ENCODE data around the gene RHOV. TPM values are rescaled to one million over a fixed set of nuclear protein-coding genes. Genes with fewer than 3 reads are reported as not detected.

RHOV gene
- total RNA-seq, 4 donors from 2014 or later: 0.39 to 0.60 TPM; not detected in 2

DNA sequence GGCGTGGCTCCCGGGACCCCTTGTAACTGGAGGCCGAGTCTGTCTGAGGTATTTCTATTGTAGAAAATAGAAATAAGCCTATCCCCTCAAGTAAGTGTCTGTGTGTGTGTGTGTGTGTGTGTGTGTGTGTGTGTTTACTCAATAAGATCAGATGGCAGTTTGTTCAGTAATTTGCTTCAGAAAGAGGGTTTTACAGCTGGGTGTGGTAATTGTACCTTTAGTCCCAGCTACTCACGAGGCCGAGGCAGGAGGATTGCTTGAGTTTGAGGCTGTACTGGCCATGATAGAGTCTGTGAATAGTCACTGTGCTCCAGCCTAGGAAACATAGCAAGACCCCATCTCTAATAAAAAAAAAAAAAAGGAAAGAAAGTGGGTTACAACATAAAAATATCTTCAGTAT lies 21.5 kb downstream of the RHOV start:
- H3K27ac ChIP-seq: no peak overlapping the region
- WGBS, 2 donors: 82 to 85% methylated on average over 5 of the region's 5 CpGs
- no peaks in the 10 kb centered on the region for H3K27me3 ChIP-seq
- TF ChIP-seq EP300 (IDR thresholded peaks at IDR 0.05): no peak
- TF ChIP-seq, protein P1, sequence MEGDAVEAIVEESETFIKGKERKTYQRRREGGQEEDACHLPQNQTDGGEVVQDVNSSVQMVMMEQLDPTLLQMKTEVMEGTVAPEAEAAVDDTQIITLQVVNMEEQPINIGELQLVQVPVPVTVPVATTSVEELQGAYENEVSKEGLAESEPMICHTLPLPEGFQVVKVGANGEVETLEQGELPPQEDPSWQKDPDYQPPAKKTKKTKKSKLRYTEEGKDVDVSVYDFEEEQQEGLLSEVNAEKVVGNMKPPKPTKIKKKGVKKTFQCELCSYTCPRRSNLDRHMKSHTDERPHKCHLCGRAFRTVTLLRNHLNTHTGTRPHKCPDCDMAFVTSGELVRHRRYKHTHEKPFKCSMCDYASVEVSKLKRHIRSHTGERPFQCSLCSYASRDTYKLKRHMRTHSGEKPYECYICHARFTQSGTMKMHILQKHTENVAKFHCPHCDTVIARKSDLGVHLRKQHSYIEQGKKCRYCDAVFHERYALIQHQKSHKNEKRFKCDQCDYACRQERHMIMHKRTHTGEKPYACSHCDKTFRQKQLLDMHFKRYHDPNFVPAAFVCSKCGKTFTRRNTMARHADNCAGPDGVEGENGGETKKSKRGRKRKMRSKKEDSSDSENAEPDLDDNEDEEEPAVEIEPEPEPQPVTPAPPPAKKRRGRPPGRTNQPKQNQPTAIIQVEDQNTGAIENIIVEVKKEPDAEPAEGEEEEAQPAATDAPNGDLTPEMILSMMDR (IDR thresholded peaks at IDR 0.05): no peak
- TF ChIP-seq POLR2A (IDR thresholded peaks at IDR 0.05): no peak
- H3K4me3 ChIP-seq: no peak overlapping the region
- H3K4me1 ChIP-seq: peaks cover 0 to 1% (median 0%) of the 10 kb centered on the region in 4 donors
- H3K36me3 ChIP-seq: no peaks in the 10 kb centered on the region
- H3K9me3 ChIP-seq: no peaks in the 10 kb centered on the region
- no peak for DNase-seq (ENCODE audit: low spot score in 2 of 2)

DNA sequence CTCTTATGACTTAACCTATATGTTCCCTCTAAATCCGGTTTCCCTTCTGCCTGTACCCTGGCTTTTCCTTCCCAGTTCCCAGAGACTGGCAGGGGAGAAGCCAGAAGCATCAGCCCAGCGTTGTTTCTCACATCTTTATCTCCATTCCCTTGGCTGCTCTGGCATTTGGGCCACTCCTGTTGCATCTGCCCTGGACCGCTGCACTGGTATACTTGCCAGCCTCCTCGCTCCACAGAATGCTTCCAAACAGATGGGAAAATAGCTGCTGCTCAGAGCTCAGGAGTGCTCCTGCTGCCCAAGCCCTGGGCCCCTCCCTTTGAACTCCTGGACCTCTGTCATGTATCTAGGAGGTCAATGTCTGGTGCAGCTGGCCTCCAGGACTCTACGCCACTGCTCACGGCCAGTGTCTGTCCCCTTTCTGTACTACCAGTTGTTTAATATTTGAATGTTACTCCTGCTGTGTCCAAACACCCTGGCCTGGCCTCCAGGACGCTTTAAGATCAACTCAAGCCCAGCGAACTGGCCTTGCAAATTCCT lies 23.4 kb downstream of the RHOV start:
- no peak for DNase-seq (ENCODE audit: low spot score in 2 of 2)
- Histone ChIP-seq H3K36me3 (no peaks in the 10 kb centered on the region), H3K4me1 (peaks cover 0 to 6% (median 0%) of the 10 kb centered on the region in 4 donors), H3K9me3 (no peaks in the 10 kb centered on the region), H3K27ac (no peak overlapping the region), H3K27me3 (peaks cover 0 to 6% of the 10 kb centered on the region in 2 donors), H3K4me3 (no peak overlapping the region)
- 81 to 88% methylated on average over 8 of the region's 8 CpGs for WGBS, 2 donors
- TF ChIP-seq EP300 (IDR thresholded peaks at IDR 0.05): no peak
- TF ChIP-seq, protein P1 (IDR thresholded peaks at IDR 0.05): no peak
- TF ChIP-seq POLR2A (IDR thresholded peaks at IDR 0.05): no peak

DNA sequence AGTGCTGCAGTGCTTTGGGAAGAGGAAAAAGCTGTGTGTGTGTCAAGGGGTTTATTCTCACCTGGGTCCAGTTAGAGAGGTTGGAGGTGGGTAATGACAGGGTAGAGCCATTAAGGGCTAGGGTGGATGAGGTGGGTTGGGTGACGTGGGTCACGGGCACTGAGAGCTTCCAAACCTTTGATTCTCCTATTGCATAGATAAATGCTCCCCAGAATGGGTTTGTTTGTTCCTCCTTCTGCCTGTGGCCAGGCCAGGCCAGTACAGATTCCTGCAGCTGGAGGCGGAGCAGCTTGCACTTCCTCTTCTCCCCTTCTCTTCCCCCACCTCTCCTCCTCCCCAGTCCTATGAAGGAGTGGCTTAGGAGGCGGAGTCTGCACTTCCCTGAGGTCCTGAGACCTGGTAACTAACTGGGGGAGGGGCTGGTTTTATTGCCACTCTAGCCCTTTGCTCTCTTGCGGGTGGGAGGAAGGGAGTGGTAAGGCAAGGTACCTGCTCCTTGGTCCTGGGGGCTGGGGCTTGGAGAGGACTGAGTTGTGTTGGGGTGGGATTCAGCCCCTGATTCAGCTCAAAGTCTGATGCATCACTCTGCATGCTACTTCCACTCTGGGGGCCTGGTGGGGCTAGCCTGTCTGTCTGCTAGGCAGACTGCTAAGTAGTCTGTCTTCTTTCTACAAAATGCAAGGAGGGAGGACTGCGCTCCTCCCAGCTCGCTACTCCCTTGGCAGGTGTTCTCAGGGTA lies 26.6 kb downstream of the RHOV start:
- 74 to 76% methylated on average over 7 of the region's 7 CpGs for WGBS, 2 donors
- Histone ChIP-seq H3K27ac (peak overlapping the region in 1 of 4 donors; percentile 78), H3K4me1 (peaks cover 0 to 20% (median 11%) of the 10 kb centered on the region in 4 donors), H3K27me3 (peaks cover 0 to 30% of the 10 kb centered on the region in 2 donors), H3K4me3 (no peak overlapping the region), H3K36me3 (no peaks in the 10 kb centered on the region), H3K9me3 (no peaks in the 10 kb centered on the region)
- DNase-seq (ENCODE audit: low spot score in 2 of 2): peak in 1 of 2 donors; percentile 43
- TF ChIP-seq EP300 (IDR thresholded peaks at IDR 0.05): no peak
- TF ChIP-seq, protein P1 (IDR thresholded peaks at IDR 0.05): no peak
- TF ChIP-seq POLR2A (IDR thresholded peaks at IDR 0.05): no peak

DNA sequence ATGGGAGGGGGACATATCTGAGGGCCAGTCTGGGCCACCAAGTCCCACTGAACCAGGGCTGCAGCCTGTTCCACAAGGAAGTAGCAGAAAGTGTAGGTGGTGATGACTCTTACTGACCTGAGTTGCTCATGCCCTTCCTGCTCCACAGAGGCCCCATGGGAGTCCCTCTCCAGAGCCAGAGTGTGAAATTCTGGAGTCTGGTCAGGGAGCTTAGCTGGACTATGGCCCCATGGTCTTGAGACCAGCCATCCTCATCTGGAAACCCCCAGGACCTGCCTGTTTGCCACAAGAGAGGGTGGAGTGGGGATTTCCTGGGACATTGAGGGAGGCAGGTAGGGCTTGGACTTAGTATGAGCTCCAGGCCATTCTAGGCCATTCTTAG lies 27.2 kb downstream of the RHOV start:
- peaks cover 0 to 30% of the 10 kb centered on the region in 2 donors for H3K27me3 ChIP-seq
- TF ChIP-seq EP300 (IDR thresholded peaks at IDR 0.05) (no peak), POLR2A (IDR thresholded peaks at IDR 0.05) (no peak)
- TF ChIP-seq, protein P1 (IDR thresholded peaks at IDR 0.05): no peak
- no peak for DNase-seq (ENCODE audit: low spot score in 2 of 2)
- H3K9me3 ChIP-seq: no peaks in the 10 kb centered on the region
- peaks cover 0 to 20% (median 11%) of the 10 kb centered on the region in 4 donors for H3K4me1 ChIP-seq
- no peaks in the 10 kb centered on the region for H3K36me3 ChIP-seq
- H3K27ac ChIP-seq: peak overlapping the region in 2 of 4 donors; percentile 25 to 78
- H3K4me3 ChIP-seq: no peak overlapping the region

All from tibial nerve (tissue), 4 donors.